ENCODE results near the gene CPN2.

CPN2 gene

GRCh38 chr3:194351080-194351672, at the start of gene CPN2:
CPN2 (minus strand) TSS chr3:194351328; CDS start chr3:194342702, 8,626 bp downstream.
- DNase-seq (ENCODE audit: low read depth), result no peak

- DNase-seq (ENCODE audit: low read depth), result no peak
Observed at GRCh38 chr3:194399874-194400411, 48.8 kb upstream of the CPN2 start.

GRCh38 chr3:194399166-194399565, 48.0 kb upstream of the CPN2 start, which contains the start of gene GP5:
GP5 (minus strand) TSS chr3:194399266; CDS start chr3:194398282, 984 bp downstream.
- no peak for DNase-seq (ENCODE audit: low read depth)

GRCh38 chr3:194397757-194398312, 46.7 kb upstream of the CPN2 start:
- no peak for DNase-seq (ENCODE audit: low read depth)

- no peak for DNase-seq (ENCODE audit: low read depth)
Observed at GRCh38 chr3:194396859-194397756, 46.0 kb upstream of the CPN2 start.

- DNase-seq (ENCODE audit: low read depth), result no peak
Observed at GRCh38 chr3:194396539-194396858, 45.4 kb upstream of the CPN2 start.

GRCh38 chr3:194395778-194396538, 44.8 kb upstream of the CPN2 start:
- no peak for DNase-seq (ENCODE audit: low read depth)

GRCh38 chr3:194395212-194395611, 44.1 kb upstream of the CPN2 start:
- DNase-seq (ENCODE audit: low read depth), result no peak

GRCh38 chr3:194392576-194392975, 41.4 kb upstream of the CPN2 start:
- DNase-seq (ENCODE audit: low read depth), result no peak

- no peak for DNase-seq (ENCODE audit: low read depth)
Observed at GRCh38 chr3:194390835-194391234, 39.7 kb upstream of the CPN2 start.

- no peak for DNase-seq (ENCODE audit: low read depth)
Observed at GRCh38 chr3:194389269-194389668, 38.1 kb upstream of the CPN2 start.

GRCh38 chr3:194387926-194388418, 36.8 kb upstream of the CPN2 start:
- no peak for DNase-seq (ENCODE audit: low read depth)

GRCh38 chr3:194387276-194387675, 36.1 kb upstream of the CPN2 start:
- no peak for DNase-seq (ENCODE audit: low read depth)

GRCh38 chr3:194386648-194387047, 35.5 kb upstream of the CPN2 start:
- DNase-seq (ENCODE audit: low read depth), result no peak

GRCh38 chr3:194386066-194386465, 34.9 kb upstream of the CPN2 start:
- no peak for DNase-seq (ENCODE audit: low read depth)

- DNase-seq (ENCODE audit: low read depth), result no peak
Observed at GRCh38 chr3:194384569-194385001, 33.5 kb upstream of the CPN2 start.

- DNase-seq (ENCODE audit: low read depth), result no peak
Observed at GRCh38 chr3:194384156-194384555, 33.0 kb upstream of the CPN2 start.

- DNase-seq (ENCODE audit: low read depth), result no peak
Observed at GRCh38 chr3:194383276-194383940, 32.3 kb upstream of the CPN2 start.

GRCh38 chr3:194382892-194383223, 31.7 kb upstream of the CPN2 start:
- no peak for DNase-seq (ENCODE audit: low read depth)

GRCh38 chr3:194382196-194382891, 31.2 kb upstream of the CPN2 start:
- no peak for DNase-seq (ENCODE audit: low read depth)

- DNase-seq (ENCODE audit: low read depth), result no peak
Observed at GRCh38 chr3:194381460-194381875, 30.3 kb upstream of the CPN2 start.

Data from stimulated activated CD8-positive, alpha-beta memory T cell treated with anti-CD3 and anti-CD28 coated beads, Interleukin-7, amount 100 ng/mL, for 24 hours (primary cell).